HG03558 (cell line): ENCODE measurements around the gene ACBD3.

ENCODE experiments used
- ATAC-seq: cut with Tn5 transposase; IDR thresholded peaks from one replicate; pipeline ENCODE4 v1.9.1; 2021; ENCODE audit warnings: moderate number of reproducible peaks; ENCODE audit not compliant: unreplicated experiment; ENCODE audit errors: extremely low read depth

The ACBD3 gene

DNA sequence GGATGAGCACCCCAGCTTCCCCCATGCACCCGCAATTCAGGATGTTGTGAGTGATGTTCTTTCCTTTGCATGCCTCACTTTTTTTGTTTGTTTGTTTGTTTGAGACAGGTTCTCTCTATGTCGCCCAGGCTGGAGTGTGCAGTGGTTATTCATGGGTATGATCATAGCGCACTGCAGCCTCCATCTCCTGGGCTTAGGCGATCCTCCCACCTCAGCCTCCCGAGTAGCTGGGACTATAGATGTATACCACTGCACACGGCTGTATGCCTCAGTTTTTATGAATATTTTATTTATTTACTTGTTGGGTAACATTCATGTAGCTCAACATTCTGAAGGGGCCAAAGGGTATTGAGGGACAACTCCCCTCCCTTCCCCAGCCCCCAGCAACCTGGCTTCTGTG, 69.2 kb downstream of the ACBD3 start:
- ATAC-seq, result no peak

GRCh38 chr1:226116673-226117072, 69.9 kb downstream of the ACBD3 start:
- ATAC-seq, result no peak

DNA sequence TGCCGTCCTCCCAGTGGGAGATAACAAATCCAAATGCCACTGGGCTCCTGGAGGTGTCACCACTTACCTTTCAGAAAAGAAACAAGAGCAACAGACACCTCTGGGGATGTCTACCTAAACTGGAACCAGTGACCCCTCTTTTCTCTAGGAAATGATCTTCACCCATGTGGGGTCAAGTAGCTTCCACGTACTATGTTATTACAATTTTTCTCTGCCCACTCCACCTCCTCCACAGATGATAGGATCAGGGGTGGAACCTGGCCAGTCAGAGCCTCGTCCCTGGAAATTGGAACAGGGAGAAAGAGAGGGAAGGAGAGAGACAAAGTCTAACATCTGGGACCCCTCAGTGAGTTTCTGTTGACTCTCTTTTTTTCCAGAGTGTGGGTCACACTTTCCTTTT, 73.9 kb downstream of the ACBD3 start:
- ATAC-seq, result no peak

DNA sequence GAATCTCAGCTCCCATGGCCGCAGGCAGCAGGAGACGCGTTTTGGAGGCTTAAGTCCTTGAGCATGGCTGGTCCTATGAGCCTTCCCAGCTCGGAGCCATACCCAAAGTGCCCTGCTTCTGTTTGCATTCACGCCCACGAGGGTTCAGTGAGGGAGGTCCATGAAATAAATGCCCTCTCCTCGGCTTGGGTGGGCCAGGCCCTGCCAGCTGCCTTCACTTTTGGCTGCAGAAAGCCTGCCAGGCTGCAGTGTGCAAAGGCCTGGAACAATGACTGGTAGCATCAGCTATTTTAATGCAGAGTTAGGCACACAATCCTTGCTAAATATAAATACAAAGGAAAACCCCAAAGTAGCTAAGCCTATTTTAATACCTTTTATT, 74.7 kb downstream of the ACBD3 start:
- ATAC-seq, result no peak

- ATAC-seq, result no peak
Measured at GRCh38 chr1:226111098-226111882, 75.3 kb downstream of the ACBD3 start.

DNA sequence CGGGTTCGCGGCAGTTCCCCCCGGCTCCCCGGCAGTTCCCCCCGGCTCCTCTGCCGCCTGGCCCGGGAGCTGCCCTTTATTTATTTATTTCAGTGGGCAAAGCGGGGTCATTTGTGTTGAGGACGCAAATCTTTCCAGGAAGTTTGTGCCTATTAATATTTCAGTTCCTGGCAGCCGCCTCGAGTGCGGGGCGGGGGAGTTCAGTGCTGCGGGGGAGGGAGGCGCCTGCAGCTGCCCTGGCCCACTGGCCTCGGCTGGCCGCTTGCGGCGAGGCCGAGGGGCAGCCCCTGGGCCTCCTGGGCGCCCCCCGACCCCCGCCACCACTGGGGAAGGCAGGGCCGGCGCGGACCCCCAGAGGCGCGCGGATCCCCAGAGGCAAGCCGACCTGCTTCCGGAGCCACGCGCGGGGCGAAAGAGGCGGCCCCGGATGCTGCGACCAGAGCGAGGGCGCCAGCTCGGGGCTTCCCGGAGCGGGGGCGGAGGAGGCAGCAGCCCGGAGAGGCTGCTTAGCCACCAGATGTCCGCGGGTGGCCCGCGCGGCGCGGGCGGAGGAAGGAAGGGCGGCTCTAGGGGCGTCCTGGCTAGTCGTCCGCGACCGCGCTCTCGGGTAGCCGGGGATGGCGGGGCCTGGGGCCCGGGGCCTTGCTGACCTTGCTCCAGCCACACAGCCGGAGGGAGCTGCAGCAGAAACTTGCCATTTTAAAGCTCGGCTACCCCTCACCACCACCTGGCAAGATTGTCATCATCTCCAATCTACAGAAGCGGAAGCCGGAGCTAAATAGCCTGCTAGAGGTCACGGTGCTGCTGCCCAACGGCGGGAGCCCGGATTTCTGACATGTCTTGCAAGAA, 76.1 kb downstream of the ACBD3 start:
- peak; percentile 50 for ATAC-seq

- ATAC-seq, result peak; percentile 39
Measured at GRCh38 chr1:226109829-226110248, 76.7 kb downstream of the ACBD3 start.

DNA sequence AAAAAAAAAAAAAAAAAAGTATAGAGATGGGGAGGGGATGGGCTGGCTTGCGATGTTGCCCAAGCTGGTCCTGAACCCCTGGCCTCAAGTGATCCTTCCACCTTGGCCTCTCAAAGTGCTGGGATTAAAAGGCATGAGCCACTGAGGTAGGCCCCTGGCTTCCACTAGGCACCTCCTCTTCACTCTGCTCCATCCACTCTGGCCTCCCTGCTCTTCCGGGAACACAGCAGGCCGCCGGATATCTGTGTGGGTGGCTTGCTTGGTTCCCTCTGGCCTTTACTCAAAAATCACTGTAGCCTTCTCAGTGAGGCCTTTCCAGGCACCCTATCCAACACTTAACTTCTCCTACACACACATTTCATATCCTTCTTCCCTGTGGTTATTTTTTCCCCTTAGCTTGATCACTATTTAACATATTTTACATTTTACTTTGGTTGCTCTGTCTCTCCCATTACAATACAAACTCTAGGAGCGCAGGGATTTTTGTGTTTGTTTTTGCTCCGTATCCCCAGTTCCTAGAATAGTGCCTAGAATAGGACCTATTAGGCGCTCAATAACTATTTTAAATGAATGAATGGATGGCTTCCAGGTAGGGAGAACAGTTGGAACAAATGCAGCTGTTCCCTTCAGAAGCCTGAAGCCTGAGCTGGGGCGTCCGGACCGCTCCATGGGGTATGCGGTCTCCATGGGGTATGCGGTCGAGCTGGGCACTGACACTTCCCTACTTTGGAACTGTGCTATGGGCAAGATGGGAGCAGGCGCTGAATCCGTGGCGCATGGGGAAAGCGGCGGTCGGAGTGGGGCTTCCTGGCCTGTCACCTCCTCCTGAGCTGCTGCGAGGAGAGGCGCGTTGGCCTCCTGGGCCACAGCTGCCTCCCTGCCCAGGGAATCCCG, 77.4 kb downstream of the ACBD3 start:
- no peak for ATAC-seq

DNA sequence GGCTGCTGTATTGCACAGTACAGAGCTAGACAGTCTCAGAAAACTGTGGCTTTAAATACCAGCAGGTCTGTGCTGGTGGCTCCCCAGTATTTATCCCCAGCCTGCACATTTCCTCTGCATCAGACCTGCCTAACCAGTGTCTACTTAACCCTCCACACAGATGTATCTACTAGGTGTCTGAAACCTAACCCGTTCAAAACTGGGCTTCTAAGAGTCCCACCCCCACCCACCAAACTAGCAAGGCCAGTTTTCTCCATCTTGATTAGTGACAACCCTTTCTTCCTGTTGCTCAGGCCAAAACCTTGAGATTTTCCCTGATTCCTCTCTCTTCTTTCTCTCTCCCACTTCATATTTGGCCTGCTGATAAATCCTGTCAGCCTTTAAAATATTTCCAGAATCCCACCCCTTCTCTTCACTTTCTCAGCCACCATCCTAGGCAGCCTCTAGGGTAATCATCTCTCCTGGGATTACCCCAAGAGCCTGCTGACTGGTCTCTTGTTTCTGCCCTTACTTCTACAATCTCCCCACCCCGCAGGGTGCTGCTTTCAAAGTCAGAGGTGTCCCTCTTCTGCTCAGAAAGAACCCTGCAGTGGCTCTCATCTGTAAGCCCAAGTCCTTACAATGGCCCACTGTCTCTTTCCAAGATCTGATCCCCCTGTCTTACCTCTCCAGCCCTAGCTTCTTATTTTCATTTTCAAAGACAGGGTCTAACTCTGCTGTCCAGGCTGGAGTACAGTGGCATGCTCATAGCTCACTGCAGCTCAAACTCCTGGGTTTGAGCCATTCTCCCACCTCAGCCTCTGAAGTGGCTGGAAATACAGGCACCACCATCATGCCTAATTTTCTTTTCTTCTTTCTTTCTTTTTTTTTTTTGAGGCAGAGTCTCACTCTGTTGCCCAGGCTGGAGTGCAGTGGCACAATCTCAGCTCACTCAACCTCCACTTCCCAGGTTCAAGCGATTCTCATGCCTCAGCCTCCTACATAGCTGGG, 78.8 kb downstream of the ACBD3 start:
- no peak for ATAC-seq

DNA sequence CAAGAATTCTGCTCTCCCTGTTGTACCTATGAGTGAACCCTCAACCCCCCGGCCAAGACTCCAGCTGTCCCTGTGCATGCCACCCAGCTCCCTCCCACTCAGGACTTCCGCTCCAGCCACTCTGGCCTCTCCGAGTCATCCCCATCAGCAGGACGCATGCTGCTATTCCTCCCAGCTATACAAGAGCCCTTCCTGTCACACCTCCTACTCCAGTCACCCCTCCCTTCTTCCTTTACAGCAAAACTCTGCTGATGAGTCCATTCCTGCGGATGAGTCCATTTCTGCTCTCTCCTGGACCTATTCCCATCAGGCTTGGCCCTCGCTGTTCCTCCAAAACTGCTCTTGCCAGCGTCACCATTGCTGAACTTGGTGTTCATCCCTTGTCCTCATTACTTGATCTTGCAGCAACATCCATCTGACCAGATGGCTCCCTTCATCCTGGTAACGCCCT, 81.8 kb downstream of the ACBD3 start:
- ATAC-seq, result no peak

GRCh38 chr1:226100436-226101391, 85.8 kb downstream of the ACBD3 start:
- ATAC-seq, result no peak

DNA sequence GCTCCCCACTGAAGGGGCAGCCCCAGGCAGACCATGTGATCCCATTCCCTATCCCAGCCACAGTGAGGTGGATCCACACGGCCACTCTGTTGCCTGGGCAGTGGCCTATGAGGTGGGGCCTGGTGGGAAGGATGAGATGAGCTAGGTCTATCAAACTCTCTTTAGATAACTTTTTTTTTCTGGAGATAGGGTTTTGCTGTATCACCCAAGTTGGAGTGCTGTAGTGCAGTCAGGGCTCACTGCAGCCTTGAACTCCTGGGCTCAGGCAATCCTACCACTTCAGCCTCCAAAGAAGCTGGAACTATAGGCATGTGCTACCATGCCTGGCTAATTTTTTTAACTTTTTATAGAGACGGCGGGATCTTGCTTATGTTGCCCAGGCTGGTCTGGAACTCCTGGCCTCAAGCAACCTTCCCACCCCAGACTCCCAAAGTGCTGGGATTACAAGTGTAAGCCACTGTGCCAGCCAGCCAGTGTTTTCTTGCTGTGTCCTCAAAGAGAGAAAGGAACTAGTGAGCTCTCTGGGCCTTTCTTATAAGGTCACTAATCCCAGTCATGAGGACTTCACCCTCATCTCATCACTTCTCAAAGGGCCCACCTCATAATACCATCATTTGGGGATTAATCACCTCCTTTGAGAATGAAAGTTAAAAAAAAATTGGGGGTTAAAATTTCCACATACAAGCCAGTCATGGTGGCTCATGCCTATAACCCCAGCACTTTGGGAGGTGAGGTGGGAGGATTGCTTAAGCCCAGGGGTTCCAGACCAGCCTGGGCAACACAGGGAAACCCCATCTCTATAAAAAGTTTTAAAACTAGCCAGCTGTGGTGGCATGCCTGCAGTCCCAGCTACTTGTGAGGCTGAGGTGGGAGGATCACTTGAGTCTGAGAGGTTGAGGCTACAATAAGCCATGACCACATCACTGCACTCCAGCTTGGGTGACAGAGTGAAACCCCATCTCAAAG, 87.4 kb downstream of the ACBD3 start:
- no peak for ATAC-seq

GRCh38 chr1:226097866-226098625, 88.5 kb downstream of the ACBD3 start:
- ATAC-seq, result no peak

GRCh38 chr1:226095286-226095685, 91.3 kb downstream of the ACBD3 start:
- ATAC-seq, result no peak
